Mesendoderm (in vitro differentiated cells): ENCODE data around the gene TBC1D3B.
"Not testable (repeated sequence)": the region's sequence is repeated elsewhere in the genome, so short reads cannot be mapped to it uniquely, and the experiment has no call there.

Experiments
- DNase-seq: peaks from one replicate; pipeline ENCODE4 v3.0.0; 2013
- H2AK5ac ChIP-seq: 2 replicates; pipeline ENCODE4 v1.6.1; 2013; ENCODE audit warnings: low read length, inconsistent platforms
- H2BK120ac ChIP-seq: 2 replicates; pipeline ENCODE4 v1.6.1; 2013; ENCODE audit warnings: low read depth, mild to moderate bottlenecking, low read length, moderate library complexity, mixed read lengths
- H2BK15ac ChIP-seq: replicated peaks from 2 replicates; pipeline ENCODE4 v1.6.1; 2013; ENCODE audit warnings: low read depth, mild to moderate bottlenecking, moderate library complexity
- H2BK5ac ChIP-seq: 2 replicates; pipeline ENCODE4 v1.6.1; 2013; ENCODE audit warnings: low read length, inconsistent platforms
- H3K18ac ChIP-seq: 2 replicates; pipeline ENCODE4 v1.6.1; 2013; ENCODE audit warnings: mild to moderate bottlenecking, low read length, mixed read lengths
- H3K23ac ChIP-seq: one replicate; pipeline ENCODE4 v1.6.1; 2013; ENCODE audit warnings: low read length
- H3K27ac ChIP-seq: 2 replicates; pipeline ENCODE4 v1.5.1; 2013; ENCODE audit warnings: low read depth, mild to moderate bottlenecking, inconsistent platforms, low read length, moderate library complexity
- H3K27me3 ChIP-seq: 2 replicates; pipeline ENCODE4 v1.6.1; 2013; ENCODE audit warnings: low read length, control low read depth, mild to moderate bottlenecking, inconsistent platforms; ENCODE audit not compliant: insufficient read depth, poor library complexity
- H3K36me3 ChIP-seq: 2 replicates; pipeline ENCODE4 v1.6.1; 2013; ENCODE audit warnings: low read length, inconsistent platforms; ENCODE audit not compliant: control insufficient read depth, insufficient read depth
- H3K4ac ChIP-seq: one replicate; pipeline ENCODE4 v1.6.1; 2013; ENCODE audit warnings: low read depth, mild to moderate bottlenecking, low read length, moderate library complexity
- H3K4me1 ChIP-seq: 2 replicates; pipeline ENCODE4 v1.6.1; 2013; ENCODE audit warnings: low read depth, low read length, inconsistent platforms; ENCODE audit not compliant: control insufficient read depth
- H3K4me2 ChIP-seq: 2 replicates; pipeline ENCODE4 v1.6.1; 2013; ENCODE audit warnings: low read length
- H3K4me3 ChIP-seq: 2 replicates; pipeline ENCODE4 v1.5.1; 2013; ENCODE audit warnings: mild to moderate bottlenecking, low read length
- H3K56ac ChIP-seq: one replicate; pipeline ENCODE4 v1.6.1; 2013; ENCODE audit warnings: low read length
- H3K79me1 ChIP-seq: 2 replicates; pipeline ENCODE4 v1.6.1; 2013; ENCODE audit warnings: low read length, inconsistent platforms
- H3K79me2 ChIP-seq: 2 replicates; pipeline ENCODE4 v1.6.1; 2013; ENCODE audit warnings: mild to moderate bottlenecking, low read length; ENCODE audit not compliant: control insufficient read depth, insufficient read depth
- H3K9ac ChIP-seq: 2 replicates; pipeline ENCODE4 v1.6.1; 2013; ENCODE audit warnings: low read length, inconsistent platforms
- H4K5ac ChIP-seq: one replicate; pipeline ENCODE4 v1.6.1; 2013; ENCODE audit warnings: low read length
- H4K8ac ChIP-seq: one replicate; pipeline ENCODE4 v1.6.1; 2013; ENCODE audit warnings: low read depth, mild to moderate bottlenecking, control low read depth, low read length, moderate library complexity
- WGBS: extraction: QIAGEN DNeasy Blood & Tissue Kit; methylation state at CpG from one replicate; pipeline ENCODE4 v1.1.7; 2013; ENCODE audit warnings: low lambda C conversion rate, missing lambda C conversion rate; ENCODE audit not compliant: insufficient coverage; ENCODE audit errors: extremely low coverage; 5-methylcytosine and 5-hydroxymethylcytosine counted together

TBC1D3B gene

DNA sequence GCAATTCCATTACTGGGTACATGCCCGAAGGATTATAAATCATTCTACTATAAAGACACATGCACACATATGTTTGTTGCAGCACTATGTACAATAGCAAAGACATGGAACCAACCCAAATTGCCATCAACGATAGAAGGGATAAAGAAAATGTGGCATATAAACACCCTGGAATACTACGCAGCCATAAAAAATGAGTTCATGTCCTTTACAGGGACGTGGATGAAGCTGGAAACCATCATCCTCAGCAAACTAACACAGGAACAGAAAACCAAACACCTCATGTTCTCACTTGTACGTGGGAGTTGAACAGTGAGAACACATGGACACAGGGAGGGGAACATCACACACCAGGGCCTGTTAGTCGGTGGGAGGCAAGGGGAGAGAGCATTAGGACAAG, 55.3 kb downstream of the TBC1D3B start:
- not testable (repeated sequence) for H3K36me3 ChIP-seq, H3K23ac ChIP-seq, H3K27ac ChIP-seq, H2AK5ac ChIP-seq, H3K4me2 ChIP-seq, H3K79me2 ChIP-seq, H2BK15ac ChIP-seq, DNase-seq, H2BK5ac ChIP-seq, H2BK120ac ChIP-seq, H3K4me1 ChIP-seq, H3K18ac ChIP-seq, H3K9ac ChIP-seq, H4K5ac ChIP-seq, H3K79me1 ChIP-seq, H3K4ac ChIP-seq, H4K8ac ChIP-seq, H3K4me3 ChIP-seq, H3K56ac ChIP-seq, H3K27me3 ChIP-seq
- no CpG with 5 or more reads among the region's 6 CpGs for WGBS

DNA sequence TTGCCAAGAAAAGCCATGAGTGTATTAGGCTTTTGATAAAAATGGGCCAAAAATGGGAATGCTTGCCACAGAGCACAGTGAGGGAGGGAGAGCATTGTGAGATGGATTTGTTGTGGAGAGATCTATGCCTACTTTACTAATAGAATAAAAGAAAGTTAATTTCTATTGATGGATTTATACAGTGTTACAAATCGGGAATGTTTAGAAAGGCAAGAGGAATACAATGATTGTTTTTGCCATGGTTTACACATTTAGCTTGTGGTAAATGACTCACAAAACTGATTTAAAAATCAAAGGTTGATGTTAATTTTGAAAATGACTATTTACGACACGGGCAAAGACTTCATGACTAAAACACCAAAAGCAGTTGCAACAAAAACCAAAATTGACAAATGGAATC, 56.2 kb downstream of the TBC1D3B start:
- DNase-seq = no peak
- Histone ChIP-seq H3K79me1 (no peaks in the 10 kb centered on the region), H3K9ac (no peak overlapping the region), H2BK15ac (no peak overlapping the region), H3K23ac (no peak overlapping the region), H4K8ac (no peak overlapping the region), H3K27ac (no peak overlapping the region), H3K27me3 (no peaks in the 10 kb centered on the region), H3K36me3 (no peaks in the 10 kb centered on the region), H3K79me2 (no peaks in the 10 kb centered on the region), H3K18ac (no peak overlapping the region), H3K4me3 (no peak overlapping the region), H3K4me1 (no peaks in the 10 kb centered on the region), H3K4me2 (no peak overlapping the region), H2BK5ac (no peak overlapping the region), H3K4ac (no peak overlapping the region), H2AK5ac (no peak overlapping the region), H3K56ac (no peak overlapping the region), H4K5ac (no peak overlapping the region), H2BK120ac (no peak overlapping the region)
- no CpG with 5 or more reads among the region's 3 CpGs for WGBS

DNA sequence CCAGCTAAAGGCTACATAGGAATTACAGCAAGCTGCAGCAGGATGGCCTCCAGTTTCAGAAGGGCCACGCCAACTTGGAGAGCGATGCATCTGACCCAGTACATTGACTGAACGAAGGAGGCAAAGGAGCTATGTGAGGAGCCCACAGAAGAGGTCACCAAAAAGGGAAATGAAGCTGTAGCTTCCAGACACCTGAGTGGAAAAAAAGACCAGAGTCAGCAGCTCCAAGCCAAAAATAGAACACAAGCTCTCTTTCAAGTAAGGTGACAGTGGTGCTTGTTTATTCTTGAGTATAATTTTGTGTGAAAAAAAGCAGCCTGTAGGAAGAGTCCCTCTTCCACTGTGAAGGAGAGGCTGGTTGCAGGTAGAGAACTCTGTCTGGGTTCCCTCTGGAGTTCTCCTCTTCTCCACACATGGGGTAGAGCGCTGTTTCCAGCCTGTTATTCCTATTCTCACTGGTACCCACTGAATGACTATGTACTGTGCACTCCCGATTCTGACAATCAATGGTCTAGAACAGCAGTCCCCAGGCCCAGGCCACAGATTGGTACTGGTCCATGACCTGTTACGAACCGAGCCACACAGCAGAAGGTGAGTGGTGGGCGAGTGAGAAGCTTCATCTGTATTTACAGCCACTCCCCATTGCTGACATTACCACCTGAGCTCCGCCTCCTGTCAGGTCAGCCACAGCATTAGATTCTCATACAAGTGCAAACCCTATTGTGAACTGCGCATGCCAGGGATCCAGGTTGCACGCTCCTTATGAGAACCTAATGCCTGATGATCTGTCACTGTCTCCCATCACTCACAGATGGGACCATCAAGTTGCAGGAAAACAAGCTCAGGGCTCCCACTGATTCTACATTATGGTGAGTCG, 57.7 kb downstream of the TBC1D3B start:
- no peak overlapping the region for H2BK120ac ChIP-seq
- H3K79me1 ChIP-seq = no peaks in the 10 kb centered on the region
- no peak overlapping the region for H3K18ac ChIP-seq
- no peaks in the 10 kb centered on the region for H3K27me3 ChIP-seq
- no peak overlapping the region for H2BK15ac ChIP-seq
- H3K4me3 ChIP-seq = no peak overlapping the region
- H3K36me3 ChIP-seq = no peaks in the 10 kb centered on the region
- no peak overlapping the region for H3K4ac ChIP-seq
- no peak overlapping the region for H4K8ac ChIP-seq
- no CpG with 5 or more reads among the region's 12 CpGs for WGBS
- no peak overlapping the region for H3K23ac ChIP-seq
- H2AK5ac ChIP-seq = no peak overlapping the region
- no peak overlapping the region for H3K4me2 ChIP-seq
- H3K9ac ChIP-seq = no peak overlapping the region
- no peak for DNase-seq
- H4K5ac ChIP-seq = no peak overlapping the region
- H3K56ac ChIP-seq = no peak overlapping the region
- H3K4me1 ChIP-seq = no peaks in the 10 kb centered on the region
- no peak overlapping the region for H3K27ac ChIP-seq
- no peak overlapping the region for H2BK5ac ChIP-seq
- no peaks in the 10 kb centered on the region for H3K79me2 ChIP-seq

DNA sequence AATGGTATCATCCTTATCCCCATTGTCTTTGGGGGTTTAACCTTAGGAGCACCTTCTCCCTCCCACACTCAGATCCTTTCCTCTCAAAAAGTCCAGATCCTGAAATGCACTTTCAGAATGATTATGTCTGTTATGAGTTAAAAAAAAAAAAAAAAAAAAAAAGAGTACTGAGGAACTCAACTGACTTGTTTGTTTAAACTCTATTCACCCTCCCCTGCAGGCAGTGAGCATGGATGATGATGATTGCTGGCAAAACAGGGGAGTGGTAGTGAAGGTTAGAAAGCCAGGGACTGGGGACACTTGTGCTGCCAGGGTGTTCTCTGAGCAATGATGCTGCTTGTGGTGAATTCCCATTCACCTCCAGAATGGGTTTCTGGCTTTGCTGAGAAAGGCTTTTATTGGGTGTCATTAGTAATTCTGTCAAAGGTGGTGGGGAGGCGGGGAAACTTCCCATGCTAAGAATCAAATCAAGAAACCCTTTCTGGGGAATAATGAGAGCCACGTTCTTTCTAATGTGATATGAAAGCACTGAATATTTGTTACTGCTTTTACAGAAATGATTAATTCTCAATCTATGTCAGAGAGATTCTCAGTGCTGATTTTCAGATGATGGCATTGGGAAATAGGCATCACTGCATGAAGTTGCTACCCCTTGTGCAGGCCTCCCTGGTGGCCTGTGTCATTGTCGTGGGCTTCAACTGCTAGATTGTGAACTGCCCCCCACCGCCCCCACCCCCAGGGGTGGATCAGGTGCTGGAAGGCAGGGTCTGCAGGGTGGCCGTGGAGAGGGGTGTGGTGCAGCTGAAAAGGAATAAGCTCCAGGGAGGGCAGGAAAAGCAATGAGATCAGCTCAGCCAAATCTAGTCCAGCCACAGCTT, 58.7 kb downstream of the TBC1D3B start:
- no peak for DNase-seq
- Histone ChIP-seq H3K79me1 (no peaks in the 10 kb centered on the region), H3K4me1 (no peaks in the 10 kb centered on the region)

More for the DNA sequence above, 58.7 kb downstream of the TBC1D3B start:
- Histone ChIP-seq H3K4me3 (no peak overlapping the region), H3K4me2 (no peak overlapping the region), H2BK5ac (no peak overlapping the region), H2BK120ac (no peak overlapping the region), H3K36me3 (no peaks in the 10 kb centered on the region), H4K8ac (no peak overlapping the region), H2BK15ac (no peak overlapping the region), H3K23ac (no peak overlapping the region), H4K5ac (no peak overlapping the region), H3K27ac (no peak overlapping the region), H2AK5ac (no peak overlapping the region), H3K79me2 (no peaks in the 10 kb centered on the region), H3K56ac (no peak overlapping the region), H3K18ac (no peak overlapping the region), H3K4ac (no peak overlapping the region), H3K27me3 (no peaks in the 10 kb centered on the region), H3K9ac (no peak overlapping the region)
- WGBS = no CpG with 5 or more reads among the region's 5 CpGs
